Mesenchymal stem cell (in vitro differentiated cells and primary cell): ENCODE results near the gene ZNF699. TPM values are rescaled to one million over a fixed set of nuclear protein-coding genes. Genes with fewer than 3 reads are reported as not detected.

Source experiments
- DNase-seq: peaks from one replicate; pipeline ENCODE4 v3.0.0-alpha.2; 2013
- H2AFZ ChIP-seq: one replicate; pipeline ENCODE4 v1.6.1; 2013; ENCODE audit warnings: low read depth, mild to moderate bottlenecking, control low read depth, inconsistent platforms, low read length, moderate library complexity
- H2AK5ac ChIP-seq: 2 replicates; pipeline ENCODE4 v1.6.1; 2013; ENCODE audit warnings: low read length, moderate library complexity, mild to moderate bottlenecking, inconsistent platforms; ENCODE audit not compliant: severe bottlenecking
- H2BK120ac ChIP-seq: one replicate; pipeline ENCODE4 v1.6.1; 2013; ENCODE audit warnings: low read depth, mild to moderate bottlenecking, inconsistent platforms, low read length, moderate library complexity
- H2BK12ac ChIP-seq, 2 experiments: one replicate each; pipeline ENCODE4 v1.6.1; 2013; ENCODE audit warnings: inconsistent platforms in 2 of 2, low read length in 2 of 2, mild to moderate bottlenecking in 2 of 2, moderate library complexity in 2 of 2, control low read depth in 1 of 2
- H2BK15ac ChIP-seq: one replicate; pipeline ENCODE4 v1.6.1; 2013; ENCODE audit warnings: mild to moderate bottlenecking, low read depth, inconsistent platforms; ENCODE audit not compliant: poor library complexity, severe bottlenecking
- H2BK5ac ChIP-seq: 2 replicates; pipeline ENCODE4 v1.6.1; 2013; ENCODE audit warnings: low read depth, mild to moderate bottlenecking, low read length, control low read depth, inconsistent platforms; ENCODE audit not compliant: poor library complexity, severe bottlenecking
- H3K14ac ChIP-seq, 2 experiments: one replicate each; pipeline ENCODE4 v1.6.1; 2013; ENCODE audit warnings: inconsistent platforms in 2 of 2, low read length in 2 of 2, control low read depth in 1 of 2, mild to moderate bottlenecking in 1 of 2, moderate library complexity in 1 of 2
- H3K18ac ChIP-seq, 2 experiments: one replicate each; pipeline ENCODE4 v1.6.1; 2013; ENCODE audit warnings: inconsistent platforms in 2 of 2, low read length in 2 of 2, control low read depth in 1 of 2, low read depth in 1 of 2, mild to moderate bottlenecking in 1 of 2
- H3K23ac ChIP-seq, 2 experiments: one replicate each; pipeline ENCODE4 v1.6.1; 2013; ENCODE audit warnings: inconsistent platforms in 2 of 2, low read length in 2 of 2, mild to moderate bottlenecking in 2 of 2, moderate library complexity in 2 of 2, control low read depth in 1 of 2
- H3K27ac ChIP-seq: 2 replicates; pipeline ENCODE4 v1.5.1; 2013; ENCODE audit warnings: mild to moderate bottlenecking, moderate library complexity, low read length, control low read depth, inconsistent platforms; ENCODE audit not compliant: poor library complexity, severe bottlenecking
- H3K27me3 ChIP-seq, 2 experiments: 2 replicates each; pipeline versions ENCODE4 v1.6.1 to v1.7.0; 2013; ENCODE audit warnings: low read length in 2 of 2, mild to moderate bottlenecking in 2 of 2, moderate library complexity in 2 of 2, control low read depth in 1 of 2, inconsistent platforms in 1 of 2; ENCODE audit not compliant: control insufficient read depth in 1 of 2, insufficient read depth in 1 of 2
- H3K36me3 ChIP-seq, 2 experiments: 2 replicates each; pipeline versions ENCODE4 v1.6.1 to v1.7.0; 2013; ENCODE audit warnings: low read length in 2 of 2, control low read depth in 1 of 2, inconsistent platforms in 1 of 2, low read depth in 1 of 2, mild to moderate bottlenecking in 1 of 2; ENCODE audit not compliant: insufficient read depth in 2 of 2, control insufficient read depth in 1 of 2
- H3K4ac ChIP-seq, 2 experiments: one replicate each; pipeline ENCODE4 v1.6.1; 2013; ENCODE audit warnings: inconsistent platforms in 2 of 2, low read length in 2 of 2, mild to moderate bottlenecking in 2 of 2, moderate library complexity in 2 of 2, control low read depth in 1 of 2, low read depth in 1 of 2
- H3K4me1 ChIP-seq: 2 replicates; pipeline ENCODE4 v1.6.1; 2013; ENCODE audit warnings: low read depth, low read length, control low read depth; ENCODE audit not compliant: control insufficient read depth, insufficient read depth
- H3K4me2 ChIP-seq: 2 replicates; pipeline ENCODE4 v1.6.1; 2013; ENCODE audit warnings: low read length, mild to moderate bottlenecking, inconsistent platforms; ENCODE audit not compliant: poor library complexity, severe bottlenecking
- H3K4me3 ChIP-seq, 2 experiments: 2 replicates each; pipeline versions ENCODE4 v1.5.1 to v1.7.0; 2013; ENCODE audit warnings: low read length in 2 of 2, mild to moderate bottlenecking in 2 of 2, control low read depth in 1 of 2, low read depth in 1 of 2; ENCODE audit not compliant: insufficient read depth in 1 of 2
- H3K79me1 ChIP-seq: replicated peaks from 2 replicates; pipeline ENCODE4 v1.6.1; 2013; ENCODE audit warnings: mild to moderate bottlenecking, control low read depth, low read length, inconsistent platforms; ENCODE audit not compliant: poor library complexity, severe bottlenecking
- H3K9ac ChIP-seq: 2 replicates; pipeline ENCODE4 v1.7.0; 2013; ENCODE audit warnings: mild to moderate bottlenecking, low read length, moderate library complexity
- H3K9me3 ChIP-seq: 2 replicates; pipeline ENCODE4 v1.7.0; 2013; ENCODE audit warnings: mild to moderate bottlenecking, low read length; ENCODE audit not compliant: control insufficient read depth
- H4K8ac ChIP-seq: one replicate; pipeline ENCODE4 v1.6.1; 2013; ENCODE audit warnings: inconsistent platforms, mild to moderate bottlenecking, low read length, moderate library complexity
- H4K91ac ChIP-seq: one replicate; pipeline ENCODE4 v1.6.1; 2013; ENCODE audit warnings: mild to moderate bottlenecking, low read length, inconsistent platforms
- WGBS: methylation state at CpG from one replicate; pipeline ENCODE4 v1.1.7; 2013; ENCODE audit warnings: mixed read lengths; 5-methylcytosine and 5-hydroxymethylcytosine counted together
- polyA plus RNA-seq, 2 experiments: library from polyadenylated mRNA; stranded (reverse); fragments of 200-250 nt; gene quantifications; one replicate each; pipeline ENCODE4 v1.2.3, GENCODE V29; 2013

Gene ZNF699
- polyA plus RNA-seq (2013, experiment 1 of 2), result 2.3 TPM
- polyA plus RNA-seq (2013, experiment 2 of 2), result 2.9 TPM

GRCh38 chr19:9309139-9309973 lies at the start of gene ZNF699:
TSS of gene ZNF699 (minus strand) at chr19:9309838. CDS start at chr19:9305119, 4,719 bp downstream.
- peak; percentile 97 for DNase-seq
- peak within 1 kb of the TSS; percentile 93 for H4K8ac ChIP-seq
- WGBS, result 1% methylated on average over 62 of the region's 63 CpGs

GRCh38 chr19:9354651-9355050 lies 45.0 kb upstream of the ZNF699 start:
- Histone ChIP-seq H3K9me3 (peaks cover 89% of the 10 kb centered on the region), H3K27me3 (no peaks in the 10 kb centered on the region), H3K18ac (no peak overlapping the region), H3K23ac (no peak overlapping the region), H3K36me3 (peaks cover 22 to 25% of the 10 kb centered on the region in 2 experiments), H3K79me1 (peaks cover 3% of the 10 kb centered on the region), H4K91ac (no peak overlapping the region), H2BK120ac (no peak overlapping the region), H2BK15ac (no peak overlapping the region), H3K4me3 (peak overlapping the region in 1 of 2 experiments; percentile 47), H3K14ac (no peak overlapping the region), H3K27ac (no peak overlapping the region), H3K4ac (no peak overlapping the region), H4K8ac (no peak overlapping the region), H3K4me1 (no peaks in the 10 kb centered on the region), H2BK5ac (no peak overlapping the region), H2AFZ (no peak overlapping the region), H2AK5ac (no peak overlapping the region), H2BK12ac (no peak overlapping the region), H3K9ac (no peak overlapping the region), H3K4me2 (no peak overlapping the region)
- 91% methylated on average over 2 of the region's 2 CpGs for WGBS
- no peak for DNase-seq

More at GRCh38 chr19:9309139-9309973, at the start of gene ZNF699:
- Histone ChIP-seq H3K4me1 (no peaks in the 10 kb centered on the region), H3K9me3 (peaks cover 9% of the 10 kb centered on the region), H3K9ac (peak within 1 kb of the TSS; percentile 94), H2BK12ac (peak within 1 kb of the TSS in 1 of 2 experiments; percentile 94), H2BK120ac (peak within 1 kb of the TSS; percentile 84), H3K14ac (peak within 1 kb of the TSS in 1 of 2 experiments; percentile 73), H2BK15ac (peak within 1 kb of the TSS; percentile 100), H2AFZ (peak within 1 kb of the TSS; percentile 75), H4K91ac (peak within 1 kb of the TSS; percentile 79), H3K27ac (peak within 1 kb of the TSS; percentile 97), H3K4me3 (peak within 1 kb of the TSS; percentile 77 to 98), H2BK5ac (peak within 1 kb of the TSS; percentile 1), H3K18ac (peak within 1 kb of the TSS; percentile 84 to 96), H3K4me2 (peak within 1 kb of the TSS; percentile 72), H2AK5ac (no peak within 1 kb of the TSS), H3K4ac (peak within 1 kb of the TSS; percentile 60 to 93), H3K79me1 (peaks cover 8% of the 10 kb centered on the region), H3K23ac (peak within 1 kb of the TSS in 1 of 2 experiments; percentile 94), H3K36me3 (peaks cover 9% of the 10 kb centered on the region in 2 experiments), H3K27me3 (no peaks in the 10 kb centered on the region)

- no peak overlapping the region for H2BK120ac ChIP-seq
- H4K8ac ChIP-seq, result no peak overlapping the region
- no peaks in the 10 kb centered on the region for H3K4me1 ChIP-seq
- H3K4me2 ChIP-seq, result no peak overlapping the region
- no peak overlapping the region for H2BK12ac ChIP-seq
- H4K91ac ChIP-seq, result no peak overlapping the region
- peaks cover 89% of the 10 kb centered on the region for H3K9me3 ChIP-seq
- H3K18ac ChIP-seq, result no peak overlapping the region
- no peak overlapping the region for H3K9ac ChIP-seq
- peak overlapping the region in 1 of 2 experiments; percentile 16 for H3K4me3 ChIP-seq
- no peak overlapping the region for H2AFZ ChIP-seq
- H3K4ac ChIP-seq, result no peak overlapping the region
- no peak overlapping the region for H3K23ac ChIP-seq
- no peak for DNase-seq
- peaks cover 3% of the 10 kb centered on the region for H3K79me1 ChIP-seq
- H2BK15ac ChIP-seq, result no peak overlapping the region
- no peak overlapping the region for H2BK5ac ChIP-seq
- H3K27me3 ChIP-seq, result no peaks in the 10 kb centered on the region
- no peak overlapping the region for H2AK5ac ChIP-seq
- H3K14ac ChIP-seq, result no peak overlapping the region
- peaks cover 24 to 27% of the 10 kb centered on the region in 2 experiments for H3K36me3 ChIP-seq
- H3K27ac ChIP-seq, result no peak overlapping the region
These were observed 43.4 kb upstream of the ZNF699 start for GRCh38 chr19:9353011-9353410.

- Histone ChIP-seq H3K9me3 (peaks cover 89% of the 10 kb centered on the region), H2BK12ac (no peak overlapping the region), H2BK5ac (no peak overlapping the region), H3K4me1 (no peaks in the 10 kb centered on the region), H3K4ac (no peak overlapping the region), H3K4me3 (peak overlapping the region in 1 of 2 experiments; percentile 16), H3K79me1 (peaks cover 3% of the 10 kb centered on the region), H2AK5ac (no peak overlapping the region), H4K8ac (no peak overlapping the region), H3K23ac (no peak overlapping the region), H2BK120ac (no peak overlapping the region), H3K9ac (no peak overlapping the region), H3K36me3 (peaks cover 21 to 24% of the 10 kb centered on the region in 2 experiments), H3K18ac (no peak overlapping the region), H2AFZ (no peak overlapping the region), H4K91ac (no peak overlapping the region), H3K27me3 (no peaks in the 10 kb centered on the region), H2BK15ac (no peak overlapping the region), H3K27ac (no peak overlapping the region), H3K4me2 (no peak overlapping the region), H3K14ac (no peak overlapping the region)
- no peak for DNase-seq
- WGBS, result no CpG with 5 or more reads among the region's 2 CpGs
These were observed 42.9 kb upstream of the ZNF699 start for GRCh38 chr19:9352505-9352904.
